HepG2 (cell line): ENCODE data around the gene TYMP. TPM values are rescaled to one million over a fixed set of nuclear protein-coding genes. Genes with fewer than 3 reads are reported as not detected.
A peak's percentile ranks its signal among the peaks of the same experiment; 100 is the strongest.

Source experiments
- HES4 ChIP-seq: sonication (generic); formaldehyde crosslinking; IDR thresholded peaks from 2 replicates; pipeline ENCODE4 v1.9.0; 2021; ENCODE audit warnings: mild to moderate bottlenecking, missing genetic modification reagents, borderline replicate concordance
- HOXA3 ChIP-seq: sonication (generic); formaldehyde crosslinking; IDR thresholded peaks from 2 replicates; pipeline ENCODE4 v1.5.0; 2020; ENCODE audit warnings: missing genetic modification reagents
- KLF6 ChIP-seq: IDR thresholded peaks from 2 replicates; pipeline ENCODE4 v1.8.0; 2016; ENCODE audit warnings: missing biosample characterization, missing genetic modification reagents
- LRRFIP1 ChIP-seq: sonication (generic); formaldehyde crosslinking; conservative IDR thresholded peaks from 2 replicates; pipeline ENCODE4 v1.4.0; 2020; ENCODE audit warnings: missing genetic modification reagents
- MXD1 ChIP-seq: sonication (generic); formaldehyde crosslinking; IDR thresholded peaks from 2 replicates; pipeline ENCODE4 v1.4.0; 2020; ENCODE audit warnings: mild to moderate bottlenecking, missing genetic modification reagents
- NR0B2 ChIP-seq: sonication (generic); formaldehyde crosslinking; IDR thresholded peaks from 2 replicates; pipeline ENCODE4 v1.4.0; 2020; ENCODE audit warnings: mild to moderate bottlenecking, missing genetic modification reagents
- POGZ ChIP-seq: sonication (generic); formaldehyde crosslinking; IDR thresholded peaks from 2 replicates; pipeline ENCODE4 v1.4.0; 2020; ENCODE audit warnings: mild to moderate bottlenecking, missing genetic modification reagents
- RAD51 ChIP-seq: fragments of 450-650 bp; IDR thresholded peaks from 2 replicates; pipeline ENCODE4 v1.6.1; 2016; ENCODE audit warnings: borderline replicate concordance
- RBFOX2 ChIP-seq: fragments of 200-400 bp; formaldehyde crosslinking; IDR thresholded peaks from 2 replicates; pipeline ENCODE4 v1.6.1; 2017; ENCODE audit warnings: low read depth, mild to moderate bottlenecking, low read length
- SRY ChIP-seq: sonication (generic); formaldehyde crosslinking; IDR thresholded peaks from 2 replicates; pipeline ENCODE4 v1.8.0; 2022; ENCODE audit warnings: mild to moderate bottlenecking, missing genetic modification reagents
- STAT5B ChIP-seq: sonication (generic); formaldehyde crosslinking; IDR thresholded peaks from 2 replicates; pipeline ENCODE4 v1.4.0; 2020; ENCODE audit warnings: missing genetic modification reagents
- TBX2 ChIP-seq: sonication (generic); formaldehyde crosslinking; IDR thresholded peaks from 2 replicates; pipeline ENCODE4 v1.5.0; 2020; ENCODE audit warnings: missing genetic modification reagents, mild to moderate bottlenecking, borderline replicate concordance
- TFDP1 ChIP-seq: IDR thresholded peaks from 2 replicates; pipeline ENCODE4 v1.6.1; 2016; ENCODE audit warnings: missing compliant biosample characterization, missing genetic modification reagents, borderline replicate concordance
- THRA ChIP-seq: sonication (generic); formaldehyde crosslinking; IDR thresholded peaks from 2 replicates; pipeline ENCODE4 v1.4.0; 2020; ENCODE audit warnings: missing genetic modification reagents, borderline replicate concordance
- TMF1 ChIP-seq: sonication (generic); formaldehyde crosslinking; IDR thresholded peaks from 2 replicates; pipeline ENCODE4 v1.8.1; 2022; ENCODE audit warnings: low read depth, missing genetic modification reagents
- ZBTB33 ChIP-seq: sonication (generic); formaldehyde crosslinking; IDR thresholded peaks from 2 replicates; pipeline ENCODE4 v1.4.0; 2020; ENCODE audit warnings: missing genetic modification reagents
- ZNF512B ChIP-seq: sonication (generic); formaldehyde crosslinking; IDR thresholded peaks from 2 replicates; pipeline ENCODE4 v1.5.1; 2020; ENCODE audit warnings: missing genetic modification reagents, mild to moderate bottlenecking, borderline replicate concordance
- polyA plus RNA-seq, 8 experiments: library from polyadenylated mRNA; depleted of rRNA in 3 of 8; stranded (reverse) in 7 of 8; unstranded in 1 of 8; fragments of >200 nt; fragmentation: Illumina TruSeq in 4 of 8; extraction: Trizol in 4 of 8; gene quantifications; 2 replicates each; pipeline versions ENCODE4 v1.2.1 to v1.2.3, GENCODE V29; 2011 to 2016; ENCODE audit warnings: low read depth in 4 of 8, missing spikeins in 1 of 8, mixed read lengths in 1 of 8; ENCODE audit not compliant: insufficient read depth in 1 of 8
- total RNA-seq, 5 experiments: library from RNA; depleted of rRNA; stranded (reverse); fragments of >200 nt; fragmentation: Illumina TruSeq; extraction: Trizol; gene quantifications; 2 replicates each; pipeline ENCODE4 v1.2.3, GENCODE V29; 2016; ENCODE audit warnings: low read depth in 1 of 5

The TYMP gene
- total and polyA plus RNA-seq, 2 of the 13 experiments (the other 11 are each of a cell fraction or from before 2014, with no cell fraction given): 3.9 to 4.3 TPM

- TF ChIP-seq HES4 (CRISPR knock-in tag): no peak
- peak; percentile 67 for TF ChIP-seq RBFOX2
- TF ChIP-seq HOXA3 (CRISPR knock-in tag): no peak
- TF ChIP-seq ZNF512B (CRISPR knock-in tag): no peak
- TF ChIP-seq STAT5B (CRISPR knock-in tag): no peak
- no peak for TF ChIP-seq TFDP1 (CRISPR knock-in tag)
- no peak for TF ChIP-seq LRRFIP1 (CRISPR knock-in tag)
- TF ChIP-seq POGZ (CRISPR knock-in tag): no peak
- TF ChIP-seq MXD1 (CRISPR knock-in tag): no peak
- no peak for TF ChIP-seq KLF6
- 0 out of 2 replicates have a peak, but pooled peaks have one; percentile 24 for TF ChIP-seq THRA (CRISPR knock-in tag)
- no peak for TF ChIP-seq SRY (CRISPR knock-in tag)
- TF ChIP-seq NR0B2 (CRISPR knock-in tag): no peak
- TF ChIP-seq ZBTB33 (CRISPR knock-in tag): no peak
- peak; percentile 47; the same call in 1 of the 2 replicates for TF ChIP-seq RAD51
- TF ChIP-seq TBX2 (CRISPR knock-in tag): peak; percentile 48; the same call in 1 of the 2 replicates
- no peak for TF ChIP-seq TMF1
Measured at GRCh38 chr22:50482107-50483074, 47.4 kb downstream of the TYMP start (continued).
